NCI-H2029 (cell line): Measurements from ENCODE around the gene TMUB1.

Source experiments
- DNase-seq: peaks from one replicate; lab custom pipeline; 2025; lab: John Stamatoyannopoulos, UW

The TMUB1 gene

DNA sequence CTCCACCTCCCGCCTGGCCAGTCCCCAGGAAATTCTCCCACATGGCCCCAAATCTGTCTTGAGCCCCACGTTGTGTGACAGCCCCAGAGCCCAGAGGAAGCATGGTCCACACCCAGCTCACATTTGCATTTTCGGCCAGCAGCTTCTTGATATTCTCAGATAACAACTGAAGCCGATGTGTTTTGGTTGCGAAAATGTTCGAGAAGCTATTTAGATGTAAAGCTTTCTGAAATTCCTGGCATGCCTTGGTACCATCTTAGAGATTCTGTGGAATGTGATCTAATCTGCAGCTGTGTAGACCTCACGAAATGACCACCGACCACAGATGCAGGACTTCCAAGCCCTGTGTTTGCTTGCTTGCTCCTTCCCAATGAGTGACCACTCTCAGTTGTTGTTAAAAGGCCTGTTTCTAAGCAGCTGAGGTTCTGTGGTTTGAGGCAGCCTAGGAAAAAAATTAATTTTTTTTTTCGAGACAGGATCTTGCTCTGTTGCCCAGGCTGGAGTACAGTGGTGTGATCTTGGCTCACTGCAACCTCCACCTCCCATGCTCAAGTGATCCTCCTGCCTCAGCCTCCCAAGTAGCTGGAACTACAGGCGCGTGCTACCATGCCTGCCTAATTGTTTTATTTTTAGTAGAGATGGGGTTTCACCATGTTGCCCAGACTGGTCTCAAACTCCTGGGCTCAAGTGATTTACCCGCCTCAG is 15.1 kb downstream of the TMUB1 start:
- no peak for DNase-seq

DNA sequence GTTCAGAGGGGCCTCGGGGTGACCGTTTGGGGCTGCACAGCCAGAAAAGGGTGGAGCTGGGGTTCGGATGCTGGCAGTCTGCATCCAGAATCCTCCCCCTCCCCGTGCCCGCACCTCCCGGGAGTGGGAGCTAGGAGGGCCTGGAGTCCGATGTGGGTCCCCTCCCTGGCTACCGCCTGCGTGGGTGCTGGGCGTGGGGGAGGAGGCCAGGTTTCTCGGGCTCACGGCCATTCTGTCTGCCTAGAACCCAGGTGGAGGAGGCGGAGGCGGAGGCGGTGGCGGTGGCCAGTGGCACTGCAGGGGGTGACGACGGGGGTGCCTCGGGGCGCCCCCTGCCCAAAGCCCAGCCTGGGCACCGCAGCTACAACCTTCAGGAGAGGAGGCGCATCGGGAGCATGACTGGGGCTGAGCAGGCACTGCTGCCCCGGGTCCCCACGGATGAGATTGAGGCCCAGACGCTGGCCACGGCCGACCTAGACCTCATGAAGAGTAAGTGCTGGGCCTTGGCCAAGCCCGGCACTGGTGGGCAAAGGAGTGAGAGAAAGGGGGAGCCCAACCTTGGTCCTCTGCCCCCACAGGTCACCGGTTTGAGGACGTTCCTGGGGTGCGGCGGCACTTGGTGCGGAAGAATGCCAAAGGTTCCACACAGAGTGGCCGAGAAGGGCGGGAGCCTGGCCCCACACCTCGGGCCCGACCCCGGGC is 16.9 kb downstream of the TMUB1 start:
- DNase-seq = no peak

DNA sequence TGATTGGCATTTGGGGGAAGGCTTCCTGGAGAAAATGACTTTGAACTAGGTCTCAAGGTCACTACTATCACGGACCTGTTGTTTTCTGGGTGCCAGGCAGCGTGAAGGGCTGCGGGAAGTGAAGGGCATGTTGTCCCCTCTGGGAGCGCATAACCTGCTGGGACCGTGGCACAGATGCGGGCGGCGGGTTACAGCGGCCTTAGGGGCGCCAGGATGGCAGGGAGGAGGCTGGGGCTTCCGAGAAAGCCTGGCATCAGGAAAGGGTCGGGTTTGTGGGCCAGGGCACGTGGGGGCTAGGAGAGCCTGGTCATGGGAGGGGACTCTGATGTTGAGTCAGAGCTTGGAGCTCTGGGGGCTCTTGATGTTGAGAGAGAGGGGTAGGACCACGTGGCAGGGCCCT is 17.8 kb downstream of the TMUB1 start:
- DNase-seq = no peak

DNA sequence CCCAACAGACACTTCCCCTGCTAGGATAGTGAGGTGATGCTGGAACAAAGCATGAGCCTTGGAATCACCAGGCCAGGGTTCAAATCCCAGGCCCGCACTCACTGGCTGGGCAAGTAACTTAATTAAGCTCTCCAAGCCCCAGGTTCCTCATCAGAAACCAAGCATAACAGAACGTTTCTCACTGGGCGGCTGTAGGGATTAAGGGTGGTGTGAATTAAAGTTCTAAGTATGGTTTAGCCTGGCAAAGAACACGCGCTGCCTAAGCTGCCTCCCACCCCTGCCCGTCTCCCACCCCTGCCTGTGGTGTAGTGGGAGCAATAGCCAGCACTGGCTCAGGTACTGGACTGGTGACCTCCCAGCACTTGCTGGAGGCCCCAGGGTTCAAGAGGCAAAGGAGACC is 18.3 kb downstream of the TMUB1 start:
- no peak for DNase-seq

DNA sequence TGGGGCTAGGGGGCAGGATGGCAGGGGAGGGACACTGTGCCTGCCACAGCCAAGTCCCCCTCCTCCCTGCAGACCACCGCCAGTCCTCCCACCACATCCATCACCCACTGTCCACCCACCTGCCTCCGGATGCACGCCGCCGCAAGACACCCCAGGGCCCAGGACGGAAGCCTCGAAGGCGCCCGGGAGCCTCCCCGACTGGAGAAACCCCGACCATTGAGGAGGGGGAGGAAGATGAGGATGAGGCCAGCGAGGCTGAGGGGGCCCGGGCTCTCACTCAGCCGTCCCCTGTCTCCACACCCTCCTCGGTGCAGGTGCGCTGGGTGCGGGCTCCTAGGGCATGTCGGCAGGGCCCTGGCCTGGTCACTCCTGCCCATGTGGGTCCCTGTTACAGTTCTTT is 18.8 kb downstream of the TMUB1 start:
- DNase-seq = no peak

DNA sequence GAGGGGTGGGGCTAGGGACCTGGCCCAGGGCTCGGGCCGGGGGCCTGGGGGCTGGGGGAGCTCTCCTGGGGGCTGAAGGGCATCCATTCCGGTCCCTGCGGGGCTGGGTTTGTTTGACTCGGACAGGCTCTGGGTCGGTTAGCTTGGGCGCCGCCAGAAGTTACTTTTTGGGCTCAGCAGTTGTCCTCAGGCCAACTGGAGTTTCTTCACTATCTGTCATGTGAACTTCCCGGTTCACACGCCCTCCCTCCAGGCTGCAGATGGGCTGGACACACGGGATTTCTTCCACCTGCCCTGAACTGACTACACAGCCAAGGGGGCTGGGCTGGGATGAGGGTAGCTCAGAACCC is 20.1 kb downstream of the TMUB1 start:
- no peak for DNase-seq

DNA sequence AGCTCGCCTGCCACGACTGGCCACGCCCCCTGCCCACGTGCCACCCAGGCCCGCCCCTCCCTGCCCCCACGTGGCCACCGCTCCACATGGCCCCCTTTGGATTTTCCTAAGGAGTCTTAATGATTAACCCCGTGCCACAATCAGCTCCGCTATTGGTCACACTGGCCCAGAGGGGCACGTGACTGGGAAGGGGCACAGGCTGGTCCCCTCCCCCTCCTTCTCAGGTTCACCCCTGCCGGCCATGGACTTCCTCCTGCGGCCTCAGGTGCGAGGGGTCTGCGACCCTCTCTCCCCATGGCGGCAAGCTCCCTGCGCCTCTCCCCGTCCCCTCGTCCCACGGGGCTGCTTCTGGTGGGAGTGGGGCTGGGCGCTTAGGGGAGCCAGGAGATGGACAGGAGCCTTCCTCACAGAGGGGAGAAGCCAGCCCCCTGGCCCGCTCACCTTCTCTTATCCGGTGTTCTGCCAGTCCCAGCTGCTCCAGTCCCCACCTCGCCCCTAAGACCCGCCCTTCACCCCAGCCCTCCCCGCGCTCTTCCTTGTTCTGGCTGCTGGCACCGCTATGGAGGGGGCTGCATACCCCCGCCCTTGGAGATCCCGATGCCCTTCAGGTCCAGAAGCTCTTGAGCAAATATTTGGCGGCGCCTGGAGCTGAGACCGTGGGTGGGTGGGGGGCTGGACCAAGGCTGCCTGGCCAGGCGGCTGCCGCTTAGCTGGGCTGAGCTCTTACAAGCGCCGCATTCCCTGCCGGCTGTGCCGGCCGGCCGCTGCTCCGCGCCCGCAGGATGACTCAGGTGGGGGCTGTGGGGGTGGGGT is 20.7 kb downstream of the TMUB1 start:
- DNase-seq = no peak

DNA sequence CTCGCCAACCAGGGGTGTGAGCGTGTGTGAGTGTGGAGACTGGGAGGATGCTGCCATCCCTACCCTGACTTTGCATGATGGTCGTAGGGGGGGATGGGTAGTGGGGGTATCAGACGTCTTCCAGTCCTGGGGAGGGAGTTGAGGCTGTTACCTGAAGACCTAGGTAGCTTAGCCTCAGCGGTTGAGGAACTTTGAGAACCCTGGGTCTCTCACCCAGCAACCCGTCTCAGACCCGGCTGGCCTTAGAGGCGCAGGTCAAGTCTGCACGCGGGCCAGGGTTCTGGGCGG is 21.2 kb downstream of the TMUB1 start:
- no peak for DNase-seq

DNA sequence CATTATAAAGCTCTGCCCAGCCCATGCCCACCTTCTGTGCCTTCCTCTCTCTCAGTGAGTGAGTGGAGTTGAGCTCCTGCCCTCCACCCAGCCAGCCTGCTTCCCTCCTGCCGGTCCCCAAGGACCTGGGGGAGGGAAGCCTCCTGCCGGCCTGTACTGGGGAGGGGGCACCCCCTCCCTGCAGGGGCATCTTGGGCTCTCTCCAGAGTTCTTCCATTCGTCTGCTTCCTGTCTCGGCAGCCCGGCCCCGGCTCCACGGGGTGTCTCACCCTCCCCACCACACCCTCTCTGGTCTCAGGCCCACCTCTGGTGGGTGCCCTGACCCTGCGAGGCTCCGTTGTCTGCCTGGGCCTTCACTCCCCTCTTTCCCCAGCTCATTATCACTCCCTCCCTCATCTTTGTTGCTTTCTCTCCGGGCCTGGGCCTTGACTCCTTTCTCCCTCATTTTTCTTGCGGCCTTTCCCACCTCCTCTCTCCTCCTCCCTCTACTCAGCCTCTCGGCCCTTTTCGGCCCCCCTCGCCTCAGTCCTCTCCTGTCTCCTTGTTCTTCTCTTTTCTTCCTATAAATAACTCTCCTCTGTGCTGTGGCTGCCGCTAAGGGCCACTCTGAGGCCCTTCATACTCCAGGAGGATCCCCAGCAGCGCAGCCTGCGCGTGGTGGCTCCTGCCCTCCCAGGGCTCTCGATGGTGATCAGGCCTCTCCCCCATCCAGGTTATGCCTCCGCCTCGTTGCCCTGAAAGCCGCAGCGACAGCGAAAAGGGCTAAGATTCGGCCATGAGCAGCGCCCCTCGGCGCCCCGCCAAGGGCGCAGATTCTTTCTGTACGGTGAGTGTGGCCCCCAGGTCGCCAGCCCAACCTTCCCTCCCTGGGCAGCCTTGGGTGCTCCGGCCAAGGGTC is 21.8 kb downstream of the TMUB1 start:
- DNase-seq = no peak

DNA sequence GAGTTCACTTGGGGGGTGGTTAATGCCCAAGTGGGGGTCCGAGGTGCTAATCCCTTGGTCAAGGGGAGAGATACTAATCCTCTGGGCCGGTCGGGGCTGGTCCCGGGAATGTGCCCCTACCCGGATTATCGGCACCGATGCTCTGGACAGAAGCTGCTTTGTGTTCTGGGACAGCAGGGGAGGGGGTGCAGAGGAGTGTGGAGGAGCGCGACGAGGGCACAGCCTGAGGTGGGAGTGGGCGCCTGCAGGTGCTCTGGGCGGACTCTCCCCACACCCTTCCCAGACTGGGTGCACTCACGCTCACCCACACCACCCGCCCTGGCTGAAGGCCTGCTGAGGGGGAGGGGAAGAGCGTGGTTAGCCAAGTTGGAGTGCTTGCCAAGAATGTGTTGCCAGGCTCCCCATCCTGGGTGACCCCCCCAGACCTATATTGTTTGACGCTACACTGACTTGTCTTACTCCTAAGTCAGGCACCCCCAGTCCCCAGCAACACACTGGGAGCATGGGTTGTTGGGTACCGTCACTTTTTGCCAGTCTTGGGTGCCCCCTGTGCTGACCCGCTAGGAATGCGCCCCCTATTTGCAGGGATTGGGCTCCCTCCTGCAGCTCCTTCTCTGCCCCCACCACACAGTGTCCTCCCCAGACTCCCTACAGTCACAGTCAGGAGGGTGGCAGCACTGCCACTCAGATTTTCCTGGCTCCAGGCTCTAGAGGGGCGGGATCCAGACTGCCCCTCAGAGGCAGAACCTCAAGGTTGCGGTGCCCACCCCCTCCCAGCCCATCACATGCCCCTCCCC is 22.7 kb downstream of the TMUB1 start:
- DNase-seq = no peak

DNA sequence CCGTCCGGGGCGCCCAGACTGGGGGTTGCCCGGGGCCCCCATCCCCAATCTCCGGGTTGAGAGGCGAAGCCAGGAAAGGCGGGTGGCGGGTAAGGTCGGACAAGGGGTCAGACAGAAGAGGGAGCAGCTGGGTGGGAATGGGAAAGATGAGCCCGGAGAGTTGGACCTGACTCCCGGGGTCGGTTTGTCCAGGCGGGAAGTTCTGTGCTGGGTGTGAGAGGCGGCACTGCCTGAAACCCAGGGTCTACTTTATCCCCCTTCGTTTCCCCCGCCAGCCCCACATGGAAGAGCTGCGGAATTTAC is 23.2 kb downstream of the TMUB1 start:
- DNase-seq = no peak

DNA sequence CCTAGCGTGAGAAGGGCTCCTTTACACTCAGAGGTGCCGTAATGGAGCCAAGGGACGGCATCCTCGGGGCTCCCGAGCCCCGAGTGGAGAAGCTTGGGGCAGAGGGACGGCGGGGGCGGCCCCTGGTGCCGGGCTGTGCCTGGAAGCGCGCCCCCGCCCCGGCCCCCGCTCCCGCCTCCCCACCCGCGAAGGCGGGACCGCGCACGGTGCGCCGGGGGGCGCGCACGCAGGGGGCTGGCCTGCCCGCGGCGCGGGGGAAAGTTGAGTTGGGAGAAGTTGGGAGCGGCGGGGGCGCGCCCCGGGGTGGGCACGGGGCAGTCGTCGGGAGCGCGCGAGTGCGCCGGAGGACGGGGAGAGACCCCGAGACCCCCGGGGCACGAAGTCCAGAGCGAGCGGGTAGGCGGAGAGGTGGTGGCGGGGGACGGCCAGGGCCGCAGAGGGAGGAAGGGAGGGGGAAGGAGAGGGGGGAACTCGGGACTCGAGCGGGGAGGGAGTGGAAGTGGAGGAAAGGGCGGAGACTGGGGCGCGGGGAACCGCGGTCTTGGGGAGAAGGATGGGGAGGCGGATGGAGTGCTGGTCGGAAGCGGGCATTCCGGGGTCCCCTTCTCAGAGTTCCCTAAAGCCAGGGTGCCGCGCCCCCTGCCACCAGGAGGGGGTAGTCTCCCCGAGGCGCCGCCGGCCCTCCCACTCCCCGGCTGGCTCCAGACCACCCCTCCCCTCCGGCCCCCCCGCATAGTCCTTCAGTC is 23.8 kb downstream of the TMUB1 start, which contains the start of gene SLC4A2:
Gene SLC4A2 (plus strand): TSS at position 223 of the 746 bp plus-strand sequence. CDS start 2,399 bp downstream, outside the sequence.
- peak; percentile 42 for DNase-seq

DNA sequence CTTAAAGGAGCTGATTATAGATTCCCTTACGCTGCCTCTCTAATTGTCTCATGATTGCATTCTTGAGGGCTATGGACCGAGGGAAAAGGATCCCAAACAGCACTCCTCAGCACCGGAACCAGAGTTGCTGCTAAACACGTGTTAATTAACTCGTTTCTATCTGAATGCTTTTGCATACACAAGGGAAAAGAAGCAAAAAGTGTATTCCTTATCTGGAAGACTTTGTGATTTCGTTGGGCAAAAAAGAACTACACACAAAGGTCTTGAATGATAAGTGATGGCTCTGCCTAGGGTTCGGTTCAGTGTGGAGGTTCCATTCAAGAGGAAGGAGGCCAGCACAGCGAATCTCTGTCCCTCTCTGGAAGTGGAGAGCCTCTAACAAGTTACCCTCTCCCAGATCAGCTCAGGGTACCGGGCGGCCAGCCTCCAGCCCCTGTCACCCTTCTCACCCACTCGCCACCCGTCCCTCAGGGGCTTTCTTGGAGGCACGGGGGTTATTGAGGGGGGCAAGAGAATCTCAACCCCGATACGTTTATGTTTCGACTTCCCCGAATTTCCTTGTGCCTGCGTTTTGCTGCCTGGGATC is 24.4 kb downstream of the TMUB1 start:
- DNase-seq = no peak

DNA sequence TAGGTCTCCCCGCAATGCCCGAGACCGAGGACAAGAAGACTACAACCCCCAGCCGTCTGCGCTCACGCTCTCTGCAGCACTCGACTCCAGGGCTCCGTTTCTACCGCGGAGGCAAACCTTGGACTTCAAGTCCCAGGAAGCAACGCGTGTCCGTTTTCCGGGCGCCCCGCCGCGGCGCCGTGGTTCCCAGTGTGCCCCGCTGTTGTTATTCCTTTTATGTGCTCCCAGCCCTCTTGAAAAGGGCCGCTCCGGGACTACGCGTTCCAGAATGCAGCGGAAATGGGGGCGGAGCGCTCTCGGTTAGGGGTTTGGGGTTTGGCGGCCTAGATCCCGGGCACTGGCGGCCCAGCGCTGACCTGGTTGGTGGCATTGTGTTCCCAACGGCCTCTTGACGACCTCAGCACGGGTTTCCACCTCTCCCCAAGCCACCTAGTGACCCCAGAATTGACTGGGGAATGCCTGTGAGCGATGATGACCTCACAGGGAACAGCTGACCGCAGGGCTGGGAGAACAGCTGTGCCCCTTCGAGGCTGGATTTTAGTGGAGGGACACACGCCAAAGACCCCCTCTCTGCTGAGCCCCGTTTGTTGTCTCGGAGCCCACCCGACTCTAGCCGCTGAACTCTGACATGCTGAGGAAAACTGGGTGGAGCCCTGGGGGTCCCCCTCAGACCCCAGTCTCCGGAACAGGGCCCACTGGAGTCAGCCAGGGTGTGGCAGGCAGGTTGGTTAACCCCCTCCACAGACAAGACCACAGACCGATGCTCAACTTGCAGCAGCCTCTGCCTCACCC is 25.1 kb downstream of the TMUB1 start:
- peak; percentile 99 for DNase-seq

DNA sequence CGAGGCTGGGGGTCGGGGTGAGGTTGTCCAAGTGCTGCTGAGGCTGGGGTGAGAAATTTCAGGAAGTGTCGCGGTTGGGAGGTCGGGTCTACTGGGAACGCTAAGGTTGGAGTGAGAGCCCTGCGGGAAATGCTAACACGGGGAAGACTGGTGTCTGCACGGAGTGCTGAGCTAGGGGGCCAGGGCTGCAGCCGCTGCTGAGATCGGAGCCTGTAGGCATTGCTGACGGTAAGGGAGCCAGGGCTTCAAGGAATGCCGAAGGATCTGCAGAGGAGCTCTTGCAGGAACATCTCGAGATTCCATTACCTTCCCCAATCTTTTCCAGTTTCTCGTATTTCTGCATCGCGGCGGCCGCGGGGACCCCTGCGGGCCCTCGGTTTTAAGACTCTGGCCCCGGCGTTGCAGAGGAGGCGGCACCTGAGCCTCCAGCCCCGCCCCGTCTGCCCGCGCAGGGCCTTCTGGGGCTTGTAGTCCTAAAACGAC is 25.7 kb downstream of the TMUB1 start, which contains the start of gene CDK5:
Gene CDK5 (minus strand): TSS at position 392 of the 483 bp plus-strand sequence. CDS start 49 bp downstream, at position 343.
- DNase-seq = no peak

DNA sequence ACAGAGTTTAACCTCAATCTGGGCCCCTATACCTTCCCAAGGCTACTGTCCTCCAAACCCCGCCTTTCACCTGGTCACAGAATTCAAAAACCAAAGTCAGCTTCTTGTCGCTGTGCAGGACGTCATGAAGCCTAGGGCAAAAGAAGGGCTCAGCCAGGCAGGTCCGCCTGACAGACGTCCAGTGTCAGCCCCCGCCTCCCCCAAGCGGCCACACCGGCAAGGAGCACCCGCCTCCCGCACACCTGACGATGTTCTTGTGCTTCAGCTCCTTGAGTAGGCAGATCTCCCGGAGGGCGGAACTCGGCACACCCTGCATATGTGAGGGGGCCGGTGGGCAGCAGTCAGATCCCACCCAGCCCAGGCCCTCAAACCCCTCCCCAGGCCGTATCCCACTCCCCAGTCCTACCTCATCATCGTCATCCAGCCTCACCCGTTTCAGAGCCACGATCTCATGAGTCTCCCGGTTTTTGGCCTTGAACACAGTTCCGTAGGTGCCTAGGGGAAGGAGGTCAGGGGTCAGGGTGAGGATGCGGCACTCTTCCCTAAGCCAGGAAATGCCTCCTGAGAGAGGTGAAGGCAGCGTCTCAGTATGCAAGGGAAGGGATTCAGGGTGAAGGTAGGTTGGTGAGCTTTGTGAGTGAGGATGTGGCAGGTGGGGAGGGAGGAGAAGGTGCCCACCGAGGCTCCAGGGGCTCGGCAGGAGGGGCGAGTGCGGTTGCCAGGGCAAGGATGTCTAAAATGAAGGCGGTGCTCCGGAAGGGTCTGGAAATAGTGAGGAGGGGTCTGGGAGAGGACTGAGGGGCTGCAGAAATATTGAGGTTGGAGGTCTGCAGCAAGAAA is 26.4 kb downstream of the TMUB1 start:
- no peak for DNase-seq

DNA sequence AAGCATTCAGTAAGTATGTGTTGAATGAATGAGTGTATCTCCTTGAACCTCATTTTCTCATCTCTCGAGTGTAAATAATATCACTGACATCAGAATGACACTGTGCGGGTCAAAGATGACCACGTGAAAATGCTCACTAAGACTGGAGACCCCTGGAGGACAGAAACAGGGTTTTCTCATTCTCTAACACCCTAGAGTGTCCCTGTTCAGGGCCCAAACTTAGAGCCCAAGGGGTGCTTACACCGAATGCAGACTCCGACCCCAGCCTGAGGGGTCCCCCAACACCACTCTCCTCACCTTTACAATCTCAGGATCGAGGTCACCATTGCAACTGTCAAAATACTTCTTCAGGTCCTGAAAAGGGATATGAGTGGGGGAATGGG is 27.0 kb downstream of the TMUB1 start:
- no peak for DNase-seq

DNA sequence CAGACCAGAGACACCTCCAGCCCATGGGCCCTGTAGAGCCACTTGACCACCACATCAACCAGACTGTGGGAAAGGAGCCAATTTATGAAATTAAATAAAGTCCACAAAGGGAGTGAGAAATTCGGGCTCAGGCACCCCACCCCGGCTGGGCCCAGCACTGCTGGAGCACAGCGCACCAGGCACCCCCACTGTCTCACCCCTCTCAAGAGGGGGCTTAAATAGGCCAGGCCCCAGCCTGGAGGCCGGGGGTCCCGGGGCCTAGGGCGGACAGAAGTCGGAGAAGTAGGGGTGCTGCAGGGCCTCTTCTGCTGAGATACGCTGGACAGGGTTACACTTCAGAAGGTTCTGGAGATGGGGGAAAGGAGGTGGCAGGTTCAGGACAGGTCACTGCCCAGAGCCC is 29.5 kb downstream of the TMUB1 start:
- no peak for DNase-seq
